ENCODE results near the gene PCDHA4. TPM values are rescaled to one million over a fixed set of nuclear protein-coding genes. Genes with fewer than 3 reads are reported as not detected.
"Not testable (repeated sequence)": the region's sequence is repeated elsewhere in the genome, so short reads cannot be mapped to it uniquely, and the experiment has no call there.

Gene PCDHA4
- total RNA-seq, 1 donor, result 0.72 TPM

DNA sequence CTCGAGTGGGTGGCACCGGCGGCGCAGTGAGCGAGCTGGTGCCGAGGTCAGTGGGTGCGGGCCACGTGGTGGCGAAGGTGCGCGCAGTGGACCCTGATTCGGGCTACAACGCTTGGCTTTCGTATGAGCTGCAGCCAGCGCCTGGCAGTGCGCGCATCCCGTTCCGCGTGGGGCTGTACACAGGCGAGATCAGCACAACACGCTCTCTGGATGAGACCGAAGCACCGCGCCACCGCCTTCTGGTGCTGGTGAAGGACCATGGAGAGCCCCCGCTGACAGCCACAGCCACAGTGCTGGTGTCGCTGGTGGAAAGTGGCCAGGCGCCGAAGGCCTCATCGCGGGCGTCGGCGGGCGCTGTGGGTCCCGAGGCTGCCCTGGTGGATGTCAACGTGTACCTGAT, 16.6 kb downstream of the PCDHA4 start:
- Histone ChIP-seq H3K27me3 (ENCODE audit: insufficient read depth, low read length) (no peaks in the 10 kb centered on the region), H3K36me3 (ENCODE audit: insufficient read depth, low read length) (no peaks in the 10 kb centered on the region), H3K9me3 (ENCODE audit: low read depth, low read length) (no peaks in the 10 kb centered on the region), H3K79me2 (ENCODE audit: insufficient read depth, low read length) (no peaks in the 10 kb centered on the region), H3K27ac (ENCODE audit: low read depth, low read length) (no peak overlapping the region), H3K4me2 (ENCODE audit: insufficient read depth, low read length) (no peak overlapping the region), H4K20me1 (ENCODE audit: insufficient read depth, low read length) (no peaks in the 10 kb centered on the region), H2AFZ (ENCODE audit: low read length) (no peak overlapping the region), H3K4me3 (ENCODE audit: insufficient read depth, low read length) (no peak overlapping the region), H3K4me1 (ENCODE audit: insufficient read depth, low read length) (no peaks in the 10 kb centered on the region)
- TF ChIP-seq, protein P1, sequence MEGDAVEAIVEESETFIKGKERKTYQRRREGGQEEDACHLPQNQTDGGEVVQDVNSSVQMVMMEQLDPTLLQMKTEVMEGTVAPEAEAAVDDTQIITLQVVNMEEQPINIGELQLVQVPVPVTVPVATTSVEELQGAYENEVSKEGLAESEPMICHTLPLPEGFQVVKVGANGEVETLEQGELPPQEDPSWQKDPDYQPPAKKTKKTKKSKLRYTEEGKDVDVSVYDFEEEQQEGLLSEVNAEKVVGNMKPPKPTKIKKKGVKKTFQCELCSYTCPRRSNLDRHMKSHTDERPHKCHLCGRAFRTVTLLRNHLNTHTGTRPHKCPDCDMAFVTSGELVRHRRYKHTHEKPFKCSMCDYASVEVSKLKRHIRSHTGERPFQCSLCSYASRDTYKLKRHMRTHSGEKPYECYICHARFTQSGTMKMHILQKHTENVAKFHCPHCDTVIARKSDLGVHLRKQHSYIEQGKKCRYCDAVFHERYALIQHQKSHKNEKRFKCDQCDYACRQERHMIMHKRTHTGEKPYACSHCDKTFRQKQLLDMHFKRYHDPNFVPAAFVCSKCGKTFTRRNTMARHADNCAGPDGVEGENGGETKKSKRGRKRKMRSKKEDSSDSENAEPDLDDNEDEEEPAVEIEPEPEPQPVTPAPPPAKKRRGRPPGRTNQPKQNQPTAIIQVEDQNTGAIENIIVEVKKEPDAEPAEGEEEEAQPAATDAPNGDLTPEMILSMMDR (IDR thresholded peaks at IDR 0.05; ENCODE audit: extremely low read depth, low read depth, low read length), result no peak
- DNase-seq (ENCODE audit: insufficient read length, low spot score, missing footprints), result no peak

DNA sequence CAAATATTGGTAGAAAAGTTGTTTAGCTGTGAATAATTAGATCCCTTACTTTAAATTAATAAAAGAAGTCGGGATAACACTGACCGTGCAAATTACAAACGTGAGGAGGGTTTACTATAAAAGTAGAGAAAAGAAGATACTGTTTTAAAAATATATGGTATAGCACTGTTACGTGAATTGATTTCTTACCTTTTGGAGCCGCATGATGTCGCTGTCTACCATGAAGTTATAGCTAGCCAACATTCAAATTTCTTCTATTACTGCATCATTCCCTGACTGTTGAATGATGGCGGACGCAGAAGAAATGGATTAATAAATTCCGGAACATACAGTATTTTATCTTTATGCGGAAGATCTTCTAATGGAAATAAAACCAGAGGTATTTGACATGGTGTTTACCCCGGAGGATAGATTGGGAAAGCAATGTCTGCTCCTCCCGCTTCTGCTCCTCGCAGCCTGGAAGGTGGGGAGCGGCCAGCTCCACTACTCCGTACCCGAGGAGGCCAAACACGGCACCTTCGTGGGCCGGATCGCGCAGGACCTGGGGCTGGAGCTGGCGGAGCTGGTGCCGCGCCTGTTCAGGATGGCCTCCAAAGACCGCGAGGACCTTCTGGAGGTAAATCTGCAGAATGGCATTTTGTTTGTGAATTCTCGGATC, 21.0 kb downstream of the PCDHA4 start, which contains the start of gene PCDHA6:
TSS of gene PCDHA6 (plus strand) at position 257 of the 658 bp plus-strand sequence. CDS start at position 389, 132 bp downstream.
- TF ChIP-seq, protein P1 (IDR thresholded peaks at IDR 0.05; ENCODE audit: extremely low read depth, low read depth, low read length), result no peak
- no peaks in the 10 kb centered on the region for H3K4me1 ChIP-seq (ENCODE audit: insufficient read depth, low read length)
- H3K36me3 ChIP-seq (ENCODE audit: insufficient read depth, low read length), result no peaks in the 10 kb centered on the region
- no peaks in the 10 kb centered on the region for H3K9me3 ChIP-seq (ENCODE audit: low read depth, low read length)
- DNase-seq (ENCODE audit: insufficient read length, low spot score, missing footprints), result no peak
- no peak within 1 kb of the TSS for H3K27ac ChIP-seq (ENCODE audit: low read depth, low read length)
- H3K4me3 ChIP-seq (ENCODE audit: insufficient read depth, low read length), result peak within 1 kb of the TSS; percentile 41
- no peak within 1 kb of the TSS for H2AFZ ChIP-seq (ENCODE audit: low read length)
- H3K79me2 ChIP-seq (ENCODE audit: insufficient read depth, low read length), result no peaks in the 10 kb centered on the region
- H4K20me1 ChIP-seq (ENCODE audit: insufficient read depth, low read length), result no peaks in the 10 kb centered on the region
- no peaks in the 10 kb centered on the region for H3K27me3 ChIP-seq (ENCODE audit: insufficient read depth, low read length)
- no peak within 1 kb of the TSS for H3K4me2 ChIP-seq (ENCODE audit: insufficient read depth, low read length)

DNA sequence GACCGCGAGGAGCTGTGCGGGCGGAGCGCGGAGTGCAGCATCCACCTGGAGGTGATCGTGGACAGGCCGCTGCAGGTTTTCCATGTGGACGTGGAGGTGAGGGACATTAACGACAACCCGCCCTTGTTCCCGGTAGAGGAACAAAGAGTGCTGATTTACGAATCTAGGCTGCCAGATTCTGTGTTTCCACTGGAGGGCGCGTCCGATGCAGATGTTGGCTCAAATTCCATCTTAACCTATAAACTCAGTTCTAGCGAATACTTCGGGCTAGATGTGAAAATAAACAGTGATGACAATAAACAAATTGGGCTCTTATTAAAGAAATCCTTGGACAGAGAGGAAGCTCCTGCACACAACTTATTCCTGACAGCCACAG, 21.5 kb downstream of the PCDHA4 start:
- H3K9me3 ChIP-seq (ENCODE audit: low read depth, low read length), result no peaks in the 10 kb centered on the region
- no peaks in the 10 kb centered on the region for H3K4me1 ChIP-seq (ENCODE audit: insufficient read depth, low read length)
- peak overlapping the region; percentile 41 for H3K4me3 ChIP-seq (ENCODE audit: insufficient read depth, low read length)
- H3K4me2 ChIP-seq (ENCODE audit: insufficient read depth, low read length), result no peak overlapping the region
- H3K79me2 ChIP-seq (ENCODE audit: insufficient read depth, low read length), result no peaks in the 10 kb centered on the region
- H4K20me1 ChIP-seq (ENCODE audit: insufficient read depth, low read length), result no peaks in the 10 kb centered on the region
- no peak overlapping the region for H3K27ac ChIP-seq (ENCODE audit: low read depth, low read length)
- DNase-seq (ENCODE audit: insufficient read length, low spot score, missing footprints), result no peak
- TF ChIP-seq, protein P1 (IDR thresholded peaks at IDR 0.05; ENCODE audit: extremely low read depth, low read depth, low read length), result no peak
- H3K36me3 ChIP-seq (ENCODE audit: insufficient read depth, low read length), result no peaks in the 10 kb centered on the region
- no peak overlapping the region for H2AFZ ChIP-seq (ENCODE audit: low read length)
- no peaks in the 10 kb centered on the region for H3K27me3 ChIP-seq (ENCODE audit: insufficient read depth, low read length)

DNA sequence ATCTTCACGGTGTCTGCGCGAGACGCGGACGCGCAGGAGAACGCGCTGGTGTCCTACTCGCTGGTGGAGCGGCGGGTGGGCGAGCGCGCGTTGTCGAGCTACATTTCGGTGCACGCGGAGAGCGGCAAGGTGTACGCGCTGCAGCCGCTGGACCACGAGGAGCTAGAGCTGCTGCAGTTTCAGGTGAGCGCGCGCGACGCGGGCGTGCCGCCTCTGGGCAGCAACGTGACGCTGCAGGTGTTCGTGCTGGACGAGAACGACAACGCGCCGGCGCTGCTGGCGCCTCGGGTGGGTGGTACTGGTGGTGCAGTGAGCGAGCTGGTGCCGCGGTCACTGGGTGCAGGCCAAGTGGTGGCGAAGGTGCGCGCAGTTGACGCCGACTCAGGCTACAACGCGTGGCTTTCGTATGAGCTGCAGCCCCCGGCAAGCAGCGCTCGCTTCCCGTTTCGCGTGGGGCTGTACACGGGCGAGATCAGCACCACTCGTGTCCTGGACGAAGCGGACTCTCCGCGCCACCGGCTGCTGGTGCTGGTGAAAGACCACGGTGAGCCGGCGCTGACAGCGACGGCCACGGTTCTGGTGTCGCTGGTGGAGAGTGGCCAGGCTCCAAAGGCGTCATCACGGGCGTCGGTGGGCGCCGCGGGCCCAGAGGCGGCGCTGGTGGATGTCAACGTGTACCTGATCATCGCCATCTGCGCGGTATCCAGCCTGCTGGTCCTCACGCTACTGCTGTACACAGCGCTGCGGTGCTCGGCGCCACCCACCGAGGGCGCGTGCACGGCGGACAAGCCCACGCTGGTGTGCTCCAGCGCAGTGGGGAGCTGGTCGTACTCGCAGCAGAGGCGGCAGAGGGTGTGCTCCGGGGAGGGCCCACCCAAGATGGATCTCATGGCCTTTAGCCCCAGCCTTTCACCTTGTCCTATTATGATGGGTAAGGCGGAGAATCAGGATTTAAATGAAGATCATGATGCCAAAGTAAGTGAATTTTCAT, 22.9 kb downstream of the PCDHA4 start:
- H3K36me3 ChIP-seq (ENCODE audit: insufficient read depth, low read length); H3K27ac ChIP-seq (ENCODE audit: low read depth, low read length): not testable (repeated sequence)

More for the DNA sequence above, 22.9 kb downstream of the PCDHA4 start:
- H3K4me1 ChIP-seq (ENCODE audit: insufficient read depth, low read length); H3K9me3 ChIP-seq (ENCODE audit: low read depth, low read length); H3K27me3 ChIP-seq (ENCODE audit: insufficient read depth, low read length); H3K4me3 ChIP-seq (ENCODE audit: insufficient read depth, low read length); DNase-seq (ENCODE audit: insufficient read length, low spot score, missing footprints); H3K79me2 ChIP-seq (ENCODE audit: insufficient read depth, low read length); H3K4me2 ChIP-seq (ENCODE audit: insufficient read depth, low read length); H2AFZ ChIP-seq (ENCODE audit: low read length); H4K20me1 ChIP-seq (ENCODE audit: insufficient read depth, low read length): not testable (repeated sequence)

Measured in osteoblast (primary cell).